Panc1 (cell line): ENCODE measurements around the gene AFF3. TPM values are rescaled to one million over a fixed set of nuclear protein-coding genes. Genes with fewer than 3 reads are reported as not detected.

Experiments
- ATAC-seq: fragments of 200-7000 bp; cut with Tn5 transposase; 2 replicates; pipeline ENCODE4 v1.9.1; 2020; ENCODE audit warnings: mild to moderate bottlenecking, moderate library complexity
- BruUV-seq: library from RNA; stranded (reverse); fragments of 400-500 nt; replicated peaks from 2 replicates; lab custom pipeline; 2021; lab: Mats Ljungman, UMichigan
- CTCF ChIA-PET: fragments of 300-600 bp; sonication (Branson Sonifier 250); formaldehyde crosslinking; loops from one replicate; lab custom pipeline; 2022; ENCODE audit warnings: antibody characterized with exemption; lab: Charles Lee
- POLR2A ChIA-PET: fragments of 300-600 bp; sonication (Branson Sonifier 250); formaldehyde crosslinking; loops from one replicate; lab custom pipeline; 2022; ENCODE audit warnings: antibody characterized with exemption; lab: Charles Lee
- DNase-seq: peaks from one replicate; pipeline ENCODE4 v3.0.0-alpha.2; 2010; ENCODE audit warnings: low read depth, low spot score
- H3K27ac ChIP-seq: 2 replicates; pipeline ENCODE4 v1.5.1; 2011; ENCODE audit warnings: mild to moderate bottlenecking, low read length, inconsistent platforms
- H3K27me3 ChIP-seq: fragments of 200-500 bp; sonication (Bioruptor generic); 2 replicates; pipeline ENCODE4 v1.6.0; 2014; ENCODE audit warnings: low read length, inconsistent platforms; ENCODE audit not compliant: control insufficient read depth, insufficient read depth
- H3K36me3 ChIP-seq: fragments of 200-500 bp; sonication (Bioruptor generic); 2 replicates; pipeline ENCODE4 v1.5.1; 2014; ENCODE audit warnings: inconsistent platforms, mild to moderate bottlenecking, low read length, moderate library complexity; ENCODE audit not compliant: control insufficient read depth, insufficient read depth
- H3K4me1 ChIP-seq: 2 replicates; pipeline ENCODE4 v1.5.1; 2011; ENCODE audit warnings: inconsistent platforms, mild to moderate bottlenecking, low read length, moderate library complexity; ENCODE audit not compliant: control insufficient read depth, insufficient read depth
- H3K4me3 ChIP-seq, 2 experiments: 2 replicates each; pipeline ENCODE4 v1.5.1; 2011 to 2012; ENCODE audit warnings: low read depth in 2 of 2, low read length in 2 of 2, mild to moderate bottlenecking in 2 of 2, inconsistent platforms in 1 of 2, moderate library complexity in 1 of 2
- H3K9me3 ChIP-seq: fragments of 200-500 bp; sonication (Bioruptor generic); 2 replicates; pipeline ENCODE4 v1.5.1; 2014; ENCODE audit warnings: low read depth, mild to moderate bottlenecking, inconsistent platforms, low read length, moderate library complexity; ENCODE audit not compliant: control insufficient read depth, insufficient read depth
- POLR2AphosphoS5 ChIP-seq: IDR thresholded peaks from 2 replicates; pipeline ENCODE4 v1.6.1; 2012; ENCODE audit warnings: mild to moderate bottlenecking, low read depth, low read length, moderate library complexity
- SIN3A ChIP-seq: IDR thresholded peaks from 2 replicates; pipeline ENCODE4 v1.6.1; 2012; ENCODE audit warnings: low read depth, mild to moderate bottlenecking, low read length, moderate library complexity, borderline replicate concordance; ENCODE audit not compliant: insufficient read depth
- TCF7L2 ChIP-seq: IDR thresholded peaks from 2 replicates; pipeline ENCODE4 v1.6.1; 2011; ENCODE audit warnings: mild to moderate bottlenecking, low read depth, low read length, inconsistent platforms
- in situ Hi-C: cut with HindIII; loops from 2 replicates; pipeline ENCODE4 v1.10.0; 2016; ENCODE audit warnings: low sequenced_read_pairs, low pct_unique_long_range_greater_than_20kb
- intact Hi-C: fragments of 100-400 bp; cut with micrococcal nuclease; formaldehyde crosslinking; loops from one replicate; pipeline ENCODE4 v1.10.0; 2022; ENCODE audit not compliant: unreplicated experiment
- total RNA-seq: library from RNA; stranded (reverse); gene quantifications from one replicate; pipeline ENCODE4 v1.2.1, GENCODE V29; 2021; ENCODE audit not compliant: unreplicated experiment
- TF ChIP-seq, protein P1 (sequence below), 2 experiments: IDR thresholded peaks; 2 replicates each; pipeline ENCODE4 v1.6.1; 2011 to 2012; ENCODE audit warnings: low read depth in 2 of 2, control low read depth in 1 of 2, low read length in 1 of 2, mild to moderate bottlenecking in 1 of 2, moderate library complexity in 1 of 2; ENCODE audit not compliant: insufficient read depth in 1 of 2
- TF ChIP-seq, protein P2 (sequence below): fragments of 450-650 bp; IDR thresholded peaks from 2 replicates; pipeline ENCODE4 v1.5.1; 2017; ENCODE audit warnings: mild to moderate bottlenecking

The AFF3 gene
- total RNA-seq, 1 experiment from 2014 or later, result 2.2 TPM

DNA sequence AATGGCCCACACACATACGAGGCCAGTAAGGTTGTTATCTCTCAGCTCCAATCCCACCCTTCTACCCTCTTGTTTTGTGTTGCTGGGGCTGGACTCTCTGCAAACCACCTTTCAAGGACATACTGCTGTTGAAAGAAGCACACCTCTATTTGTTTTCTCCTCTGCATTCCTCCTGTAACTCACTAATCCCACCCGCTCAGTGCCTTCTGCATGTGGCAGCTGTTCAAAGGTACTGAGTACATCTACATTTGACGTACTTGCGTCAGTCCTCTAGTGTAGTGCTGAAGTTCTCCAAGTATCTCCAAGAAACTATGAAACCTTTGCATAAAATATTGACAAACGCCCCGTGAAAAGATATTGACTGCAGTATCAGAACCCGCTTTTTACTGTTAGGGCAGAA, 310.6 kb downstream of the AFF3 start:
- TF ChIP-seq, protein P1, sequence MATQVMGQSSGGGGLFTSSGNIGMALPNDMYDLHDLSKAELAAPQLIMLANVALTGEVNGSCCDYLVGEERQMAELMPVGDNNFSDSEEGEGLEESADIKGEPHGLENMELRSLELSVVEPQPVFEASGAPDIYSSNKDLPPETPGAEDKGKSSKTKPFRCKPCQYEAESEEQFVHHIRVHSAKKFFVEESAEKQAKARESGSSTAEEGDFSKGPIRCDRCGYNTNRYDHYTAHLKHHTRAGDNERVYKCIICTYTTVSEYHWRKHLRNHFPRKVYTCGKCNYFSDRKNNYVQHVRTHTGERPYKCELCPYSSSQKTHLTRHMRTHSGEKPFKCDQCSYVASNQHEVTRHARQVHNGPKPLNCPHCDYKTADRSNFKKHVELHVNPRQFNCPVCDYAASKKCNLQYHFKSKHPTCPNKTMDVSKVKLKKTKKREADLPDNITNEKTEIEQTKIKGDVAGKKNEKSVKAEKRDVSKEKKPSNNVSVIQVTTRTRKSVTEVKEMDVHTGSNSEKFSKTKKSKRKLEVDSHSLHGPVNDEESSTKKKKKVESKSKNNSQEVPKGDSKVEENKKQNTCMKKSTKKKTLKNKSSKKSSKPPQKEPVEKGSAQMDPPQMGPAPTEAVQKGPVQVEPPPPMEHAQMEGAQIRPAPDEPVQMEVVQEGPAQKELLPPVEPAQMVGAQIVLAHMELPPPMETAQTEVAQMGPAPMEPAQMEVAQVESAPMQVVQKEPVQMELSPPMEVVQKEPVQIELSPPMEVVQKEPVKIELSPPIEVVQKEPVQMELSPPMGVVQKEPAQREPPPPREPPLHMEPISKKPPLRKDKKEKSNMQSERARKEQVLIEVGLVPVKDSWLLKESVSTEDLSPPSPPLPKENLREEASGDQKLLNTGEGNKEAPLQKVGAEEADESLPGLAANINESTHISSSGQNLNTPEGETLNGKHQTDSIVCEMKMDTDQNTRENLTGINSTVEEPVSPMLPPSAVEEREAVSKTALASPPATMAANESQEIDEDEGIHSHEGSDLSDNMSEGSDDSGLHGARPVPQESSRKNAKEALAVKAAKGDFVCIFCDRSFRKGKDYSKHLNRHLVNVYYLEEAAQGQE (IDR thresholded peaks at IDR 0.05; ENCODE audit: insufficient read depth in 1 of 2, low read depth in 2 of 2, low read length in 1 of 2), result no peak
- TF ChIP-seq SIN3A (no peak), POLR2AphosphoS5 (no peak), TCF7L2 (no peak)
- TF ChIP-seq, protein P2, sequence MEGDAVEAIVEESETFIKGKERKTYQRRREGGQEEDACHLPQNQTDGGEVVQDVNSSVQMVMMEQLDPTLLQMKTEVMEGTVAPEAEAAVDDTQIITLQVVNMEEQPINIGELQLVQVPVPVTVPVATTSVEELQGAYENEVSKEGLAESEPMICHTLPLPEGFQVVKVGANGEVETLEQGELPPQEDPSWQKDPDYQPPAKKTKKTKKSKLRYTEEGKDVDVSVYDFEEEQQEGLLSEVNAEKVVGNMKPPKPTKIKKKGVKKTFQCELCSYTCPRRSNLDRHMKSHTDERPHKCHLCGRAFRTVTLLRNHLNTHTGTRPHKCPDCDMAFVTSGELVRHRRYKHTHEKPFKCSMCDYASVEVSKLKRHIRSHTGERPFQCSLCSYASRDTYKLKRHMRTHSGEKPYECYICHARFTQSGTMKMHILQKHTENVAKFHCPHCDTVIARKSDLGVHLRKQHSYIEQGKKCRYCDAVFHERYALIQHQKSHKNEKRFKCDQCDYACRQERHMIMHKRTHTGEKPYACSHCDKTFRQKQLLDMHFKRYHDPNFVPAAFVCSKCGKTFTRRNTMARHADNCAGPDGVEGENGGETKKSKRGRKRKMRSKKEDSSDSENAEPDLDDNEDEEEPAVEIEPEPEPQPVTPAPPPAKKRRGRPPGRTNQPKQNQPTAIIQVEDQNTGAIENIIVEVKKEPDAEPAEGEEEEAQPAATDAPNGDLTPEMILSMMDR, result no peak
- Histone ChIP-seq H3K27me3 (peaks cover 4% of the 10 kb centered on the region; the same call in 1 of the 2 replicates), H3K36me3 (no peaks in the 10 kb centered on the region), H3K4me1 (no peaks in the 10 kb centered on the region), H3K4me3 (no peak overlapping the region), H3K9me3 (no peaks in the 10 kb centered on the region), H3K27ac (no peak overlapping the region)
- no peak for DNase-seq
- ChIA-PET CTCF (no interaction called here), POLR2A (no interaction called here)
- BruUV-seq, result no TSS peak
- intact Hi-C loops, result no loop called here
- in situ Hi-C loops, result no loop called here
- no peak for ATAC-seq

DNA sequence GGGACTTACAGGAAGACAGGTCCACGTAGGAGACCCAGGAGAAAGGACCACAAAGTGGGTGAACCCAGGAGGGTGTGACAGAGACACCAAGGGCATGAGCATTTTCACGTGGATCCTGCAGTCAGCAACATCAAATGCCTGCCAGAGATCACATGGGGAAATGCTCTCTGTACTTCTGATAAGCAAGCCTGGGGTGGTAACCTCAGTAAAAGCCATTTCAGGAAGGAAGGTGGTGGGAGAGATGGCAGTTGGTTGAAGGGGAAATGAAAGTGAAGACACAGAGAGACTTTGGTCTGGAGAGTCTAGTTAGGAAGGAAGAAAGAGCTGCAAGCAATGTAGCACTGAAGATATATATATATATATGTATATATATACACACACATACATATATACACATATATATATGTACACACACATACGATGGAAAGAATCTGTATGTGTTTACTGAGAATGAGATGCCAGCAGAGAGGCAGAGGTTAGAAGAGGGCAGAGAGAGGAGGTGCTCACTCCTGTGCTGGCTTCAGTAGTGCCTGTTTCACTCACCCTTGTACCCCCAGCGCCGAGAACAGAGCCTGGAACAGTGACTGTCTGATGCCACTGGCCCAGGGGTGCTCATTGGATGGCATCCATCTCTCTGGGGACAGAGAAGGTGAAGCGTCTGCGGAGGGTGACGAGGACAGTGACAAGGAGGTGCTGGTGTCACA, 314.9 kb downstream of the AFF3 start:
- Histone ChIP-seq H3K36me3 (no peaks in the 10 kb centered on the region), H3K27ac (no peak overlapping the region), H3K27me3 (peaks cover 7% of the 10 kb centered on the region; the same call in 1 of the 2 replicates), H3K9me3 (no peaks in the 10 kb centered on the region), H3K4me1 (no peaks in the 10 kb centered on the region), H3K4me3 (no peak overlapping the region)
- ChIA-PET CTCF (no interaction called here), POLR2A (no interaction called here)
- intact Hi-C loops, result no loop called here
- no peak for DNase-seq
- in situ Hi-C loops, result no loop called here
- no peak; the same call in 1 of the 2 replicates for ATAC-seq
- TF ChIP-seq, protein P1 (IDR thresholded peaks at IDR 0.05; ENCODE audit: insufficient read depth in 1 of 2, low read depth in 2 of 2, low read length in 1 of 2), result no peak
- TF ChIP-seq, protein P2, result no peak
- TF ChIP-seq TCF7L2 (no peak), SIN3A (no peak), POLR2AphosphoS5 (no peak)
- BruUV-seq, result no TSS peak
